Hematopoietic multipotent progenitor cell treated with erythropoietin and hydrocortisone succinate and interleukin-3 and kit ligand, for 4 days (in vitro differentiated cells): ENCODE measurements around the gene PRSS12.
A peak's percentile ranks its signal among the peaks of the same experiment; 100 is the strongest.

Experiments used
- DNase-seq: peaks from one replicate; pipeline ENCODE4 v3.0.0-alpha.2; 2015

Gene PRSS12

DNA sequence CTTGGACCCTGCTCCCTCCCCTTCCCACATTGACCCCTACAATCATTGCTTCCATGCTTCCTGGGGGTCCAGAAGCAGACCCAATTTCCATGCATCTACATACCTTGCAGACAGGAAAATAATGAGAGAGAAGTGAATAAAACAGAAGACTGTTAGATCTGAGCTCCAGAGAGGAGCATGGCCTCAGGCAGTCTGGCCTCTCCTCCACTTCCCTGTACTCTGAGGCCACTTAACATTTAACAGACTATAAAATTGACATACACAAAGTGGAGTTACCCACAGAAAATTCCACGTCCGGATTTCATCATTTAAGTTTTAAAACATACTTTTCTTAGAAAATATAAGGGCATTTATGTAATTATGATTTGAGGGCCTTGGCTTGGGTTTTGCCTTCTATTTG lies 2.1 kb upstream of the PRSS12 start:
- DNase-seq, result no peak

DNA sequence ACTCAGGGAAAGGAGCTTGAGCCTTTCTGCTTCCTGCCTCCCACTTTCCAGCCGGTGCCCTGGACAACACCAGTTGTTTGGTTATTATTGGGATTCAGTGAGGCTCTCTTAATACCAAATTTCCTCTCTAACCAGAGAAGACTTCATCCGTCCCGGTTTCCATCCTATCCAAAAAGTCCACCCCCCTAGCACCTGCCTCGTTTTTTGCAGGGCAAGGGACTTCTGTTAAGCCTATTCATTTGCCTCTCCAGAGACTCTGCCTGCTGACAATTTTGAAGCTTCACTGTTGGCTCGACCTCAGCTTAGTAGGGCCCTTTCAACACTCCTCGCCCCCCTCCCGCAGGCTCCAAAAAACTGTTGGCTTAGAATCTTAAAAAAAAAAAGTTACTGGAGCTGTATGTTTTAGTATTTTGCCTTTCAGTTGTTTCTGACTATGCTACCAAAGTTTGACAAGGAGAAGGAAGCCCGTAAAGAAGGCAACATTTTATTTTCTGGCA lies 779 bp upstream of the PRSS12 start:
- no peak for DNase-seq

DNA sequence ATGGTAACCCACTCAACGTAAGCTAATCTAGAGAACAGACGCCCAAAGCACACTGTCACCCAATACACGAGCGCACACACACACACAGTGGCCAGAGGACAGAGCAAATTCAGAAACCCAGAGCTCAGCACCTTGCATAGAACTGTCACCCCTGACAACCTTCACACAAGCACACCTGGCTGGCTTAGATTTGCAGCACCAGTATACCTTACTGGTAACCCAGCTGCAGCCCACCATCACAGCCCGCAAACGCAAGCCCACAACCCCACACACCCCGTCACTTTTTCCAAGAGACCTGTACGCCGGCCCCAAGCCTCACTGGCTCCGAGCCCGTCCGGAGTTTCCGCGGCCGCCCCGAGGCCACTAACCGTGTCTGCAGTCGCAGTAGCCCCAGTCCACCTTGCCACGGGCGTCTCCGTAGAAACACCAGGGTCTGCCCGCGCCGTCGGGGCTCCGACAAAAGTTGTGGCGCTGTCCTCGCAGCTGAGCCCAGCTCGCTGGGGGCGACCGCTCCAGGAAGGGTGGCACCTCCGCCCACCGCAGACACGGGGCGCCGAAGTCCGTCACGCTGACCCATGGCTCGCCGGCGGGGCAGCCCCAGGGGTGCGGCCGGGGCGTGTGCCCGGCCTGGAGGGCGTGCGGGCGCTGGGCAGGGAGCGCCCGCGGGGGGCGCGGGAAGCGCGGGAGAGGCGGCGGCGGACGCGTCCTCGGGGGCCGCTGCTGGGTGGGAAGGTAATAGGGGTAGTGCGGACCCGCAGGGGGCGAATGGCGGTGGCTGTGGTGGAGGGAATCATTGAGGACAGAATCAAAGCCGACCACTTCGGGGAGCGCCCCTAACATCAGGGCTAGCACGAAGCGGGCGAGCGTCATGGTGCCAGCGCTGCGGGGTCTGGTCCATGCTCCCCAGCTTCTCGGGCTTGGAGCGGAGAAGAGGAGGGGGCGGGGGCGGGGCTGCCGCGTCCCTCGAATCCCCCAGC lies 664 bp downstream of the PRSS12 start:
- peak; percentile 26 for DNase-seq

DNA sequence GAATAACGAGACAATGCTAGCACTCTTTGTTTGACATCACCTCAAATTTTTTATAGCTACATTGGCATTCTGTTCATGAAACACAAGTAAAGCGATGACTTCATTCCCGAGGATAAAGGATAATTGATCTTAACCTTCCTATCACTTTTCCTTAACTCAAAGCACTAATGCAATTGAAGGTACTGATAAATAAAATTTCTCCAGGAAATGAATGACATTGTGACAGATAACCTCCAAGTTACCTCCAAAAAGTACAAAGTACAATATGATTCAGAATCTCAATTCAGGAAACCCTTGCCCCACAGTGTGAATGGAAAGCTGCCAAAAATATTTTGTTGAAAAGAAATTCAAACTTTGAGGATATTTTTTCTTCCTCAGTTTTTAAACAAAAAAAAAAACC lies 1.8 kb downstream of the PRSS12 start:
- DNase-seq, result no peak

DNA sequence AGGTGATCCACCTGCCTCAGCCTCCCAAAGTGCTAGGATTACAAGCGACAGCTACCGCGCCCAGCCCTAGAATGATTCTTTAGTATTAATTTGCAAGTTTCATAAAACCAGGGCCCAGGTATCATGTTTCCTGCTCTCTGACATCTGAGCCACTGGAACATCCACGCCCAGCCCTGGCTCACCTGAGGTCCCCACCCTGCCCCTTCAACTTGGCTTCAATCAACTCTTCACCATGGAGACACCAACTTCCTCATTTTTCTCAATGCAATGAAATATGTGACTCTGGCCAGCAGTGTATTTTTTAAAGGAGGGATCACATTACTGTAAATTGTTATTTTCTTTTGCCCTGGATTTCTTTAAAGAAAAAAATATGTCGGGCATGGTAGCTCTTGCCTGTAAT lies 3.9 kb downstream of the PRSS12 start:
- peak; percentile 33 for DNase-seq

DNA sequence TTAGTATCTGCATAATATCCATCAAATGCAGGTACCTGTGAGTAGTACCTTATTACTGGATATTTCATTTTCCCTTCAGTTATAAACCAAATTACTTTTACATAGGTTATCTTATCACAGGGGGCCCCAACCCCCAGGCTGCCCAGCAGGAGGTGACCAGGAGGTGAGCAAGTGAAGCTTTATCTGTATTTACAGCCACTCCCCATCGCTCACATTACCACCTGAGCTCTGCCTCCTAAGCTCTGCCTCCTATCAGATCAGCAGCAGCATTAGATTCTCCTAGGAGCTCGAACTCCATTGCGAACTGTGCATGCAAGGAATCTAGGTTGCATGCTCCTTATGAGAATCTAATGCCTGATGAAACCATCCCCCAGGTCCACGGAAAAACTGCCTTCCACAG lies 6.3 kb downstream of the PRSS12 start:
- no peak for DNase-seq

DNA sequence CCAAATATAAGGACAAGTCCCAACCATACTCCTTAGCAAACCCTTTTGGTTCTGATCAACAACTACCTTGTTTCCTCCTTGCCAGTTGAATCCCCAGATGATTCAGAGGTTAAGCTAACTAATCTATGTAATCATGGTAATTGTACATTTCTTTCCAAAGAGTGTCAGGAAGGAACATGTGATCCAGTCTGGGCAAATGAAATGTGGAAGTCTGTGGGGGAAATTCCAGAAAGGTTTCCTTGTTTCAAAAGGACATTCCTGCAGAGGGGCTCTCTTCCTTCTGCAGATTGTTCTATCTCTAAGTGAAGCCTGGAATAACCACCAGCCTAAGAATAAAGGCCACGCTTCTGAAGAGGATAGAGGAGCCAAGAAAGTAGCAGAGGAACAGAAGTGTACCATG lies 7.0 kb downstream of the PRSS12 start:
- DNase-seq, result no peak

DNA sequence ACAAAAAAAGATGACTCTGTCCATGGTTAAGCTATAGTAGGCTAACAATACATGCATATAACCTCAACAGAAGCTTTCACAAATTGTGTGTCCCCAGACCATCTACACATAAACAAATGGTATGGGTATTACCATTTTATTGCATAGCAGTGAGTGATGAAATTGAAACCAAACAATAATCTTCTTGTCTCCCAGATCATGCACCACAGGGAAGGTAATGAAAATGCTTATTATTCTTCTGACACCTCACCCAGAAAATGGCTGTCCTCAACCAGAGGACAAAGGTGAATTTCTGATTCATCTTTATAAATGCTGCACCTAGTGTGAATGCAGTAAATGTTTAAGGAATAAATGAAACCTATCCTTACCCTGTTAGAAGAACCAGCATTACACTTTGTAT lies 8.0 kb downstream of the PRSS12 start:
- DNase-seq, result no peak

DNA sequence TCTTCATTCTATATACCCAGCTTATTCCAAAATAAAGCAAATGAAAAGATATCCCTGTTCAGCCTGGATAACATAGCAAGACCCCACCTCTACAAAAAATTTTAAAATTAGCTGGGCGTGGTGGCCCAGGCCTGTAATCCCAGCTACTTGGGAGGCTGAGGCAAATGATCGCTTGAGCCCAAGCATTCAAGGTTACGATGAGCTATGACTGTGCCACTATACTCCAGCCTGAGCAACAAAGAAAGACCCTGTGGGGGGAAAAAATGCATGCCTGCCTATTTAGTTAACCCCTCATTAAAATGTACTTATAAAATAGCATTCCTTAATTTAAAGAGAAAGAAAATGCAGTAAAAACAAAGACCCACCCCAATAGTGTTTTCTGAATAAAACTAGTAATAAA lies 9.3 kb downstream of the PRSS12 start:
- DNase-seq, result no peak

DNA sequence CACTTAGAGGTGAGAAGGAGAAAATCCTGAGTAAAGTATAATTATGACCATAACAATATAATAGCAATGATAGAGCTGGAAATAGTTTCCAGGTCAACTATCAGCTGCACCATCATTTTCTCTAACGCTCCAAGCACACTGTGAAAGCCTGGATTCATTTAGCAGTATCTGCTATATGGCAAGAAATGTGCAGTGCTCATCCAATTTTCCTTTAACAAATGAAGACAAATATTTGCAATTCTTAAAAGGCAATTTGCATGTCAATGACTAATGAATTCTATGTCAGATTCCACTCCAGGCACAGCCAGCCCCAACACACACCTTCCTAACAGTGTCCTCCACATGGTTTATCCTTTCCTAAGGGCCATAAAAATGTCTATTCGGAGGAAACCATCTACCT lies 12.7 kb downstream of the PRSS12 start:
- DNase-seq, result no peak

DNA sequence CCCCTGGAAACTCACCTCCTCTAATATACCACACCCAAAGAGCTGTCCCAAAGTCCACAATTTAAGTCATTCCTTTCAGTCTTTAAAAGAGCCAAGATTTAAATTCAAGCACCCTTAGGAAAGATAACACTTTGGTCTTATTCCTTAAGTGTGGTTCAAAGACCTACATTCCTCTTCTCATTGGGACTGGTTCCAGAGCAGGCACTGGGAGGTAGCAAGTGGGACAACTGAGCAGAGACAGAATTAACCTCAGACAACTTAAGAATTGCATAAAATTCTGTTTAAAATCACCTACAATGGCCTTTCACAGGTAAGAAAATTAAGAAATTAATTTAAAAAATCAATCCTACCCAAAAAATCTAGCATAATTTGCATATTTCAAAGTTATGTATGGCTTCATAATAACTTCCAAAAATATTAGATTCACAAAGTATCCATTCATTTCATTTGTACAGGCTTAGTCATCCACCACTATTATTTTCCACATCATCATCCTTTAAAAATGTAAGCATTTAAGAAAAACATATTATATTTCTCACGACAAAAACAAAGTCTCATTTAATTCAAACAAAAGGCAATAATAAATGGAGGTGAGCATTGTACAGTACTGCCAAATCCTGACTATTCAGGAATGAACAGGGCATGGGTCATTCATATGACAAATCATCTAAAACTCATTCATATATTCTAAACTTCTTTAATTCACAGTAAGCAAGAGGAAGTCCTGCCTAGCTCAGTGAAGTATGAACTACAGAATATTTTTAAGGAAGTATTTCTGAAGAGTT lies 13.6 kb downstream of the PRSS12 start:
- DNase-seq, result no peak

DNA sequence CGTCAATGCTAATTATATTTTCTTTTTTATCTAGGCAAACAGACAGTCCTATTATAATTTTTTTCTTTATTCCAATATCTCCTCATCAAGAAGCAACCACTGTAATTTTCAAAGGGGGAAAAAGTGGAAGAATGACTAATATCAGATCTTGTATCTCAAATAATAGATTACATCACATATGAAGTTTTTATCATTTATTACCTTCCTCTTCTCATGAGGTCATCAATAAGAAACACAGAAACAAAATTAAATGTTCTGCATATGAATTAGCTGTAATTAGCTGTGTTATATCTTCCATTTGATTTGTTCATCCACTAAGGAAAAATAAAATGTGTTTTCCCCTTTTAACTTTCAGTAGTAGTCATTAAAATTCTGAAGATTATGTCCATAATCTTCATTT lies 14.3 kb downstream of the PRSS12 start:
- DNase-seq, result no peak

DNA sequence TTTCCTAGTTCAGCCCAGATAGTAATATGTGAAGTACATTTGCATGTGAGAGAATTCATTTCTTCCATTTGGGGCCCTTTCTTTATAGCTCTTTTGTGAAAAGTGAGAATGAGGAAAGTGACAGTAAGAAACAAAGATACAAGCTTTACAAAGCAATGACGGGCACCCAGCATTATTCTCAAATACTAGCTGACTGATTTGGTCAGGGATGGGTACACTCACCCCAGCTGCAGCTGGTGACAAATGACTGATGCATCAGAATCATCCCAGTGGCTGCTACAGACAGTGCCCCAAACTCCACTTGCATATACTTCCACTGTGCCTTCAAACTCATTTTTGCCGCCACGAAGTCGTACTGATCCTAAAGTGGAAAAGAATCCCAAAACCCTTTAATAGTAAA lies 14.8 kb downstream of the PRSS12 start:
- no peak for DNase-seq

DNA sequence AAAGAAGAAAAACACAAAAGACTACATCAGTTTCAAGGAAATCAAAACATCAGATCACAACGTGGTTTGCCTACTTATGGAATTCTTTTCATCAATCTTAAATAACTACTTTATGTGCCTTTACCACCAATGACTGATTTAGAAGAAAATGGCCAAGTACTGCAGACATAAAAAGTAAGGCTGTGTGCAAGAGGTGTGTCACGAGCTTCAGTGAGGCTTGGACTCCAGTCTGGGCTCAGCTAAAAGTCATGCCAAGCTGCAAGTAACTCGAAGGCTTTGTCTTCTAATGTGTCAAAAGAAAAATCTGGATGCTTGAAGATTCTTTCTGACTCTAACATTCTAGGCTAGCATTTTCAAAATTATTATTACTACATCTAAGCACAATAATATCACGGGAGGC lies 17.0 kb downstream of the PRSS12 start:
- DNase-seq, result no peak

DNA sequence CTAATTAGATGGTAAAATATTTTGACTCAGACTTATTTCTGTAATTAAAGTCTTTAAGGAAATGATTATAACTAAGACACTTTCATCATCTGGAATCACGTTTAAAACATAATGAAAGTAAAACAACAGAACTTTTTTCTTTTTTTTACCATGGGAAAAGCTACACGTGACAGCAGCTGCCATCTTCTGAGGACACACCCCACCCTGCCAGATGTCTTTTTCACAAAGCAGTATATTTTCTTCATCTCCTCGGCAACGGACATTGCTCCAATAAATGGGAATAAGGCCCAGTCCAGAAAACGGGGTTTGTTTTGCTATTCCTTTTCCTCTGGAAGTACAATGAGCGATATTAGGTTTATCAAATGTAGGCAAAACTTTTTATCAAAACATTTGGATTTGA lies 17.5 kb downstream of the PRSS12 start:
- DNase-seq, result no peak

DNA sequence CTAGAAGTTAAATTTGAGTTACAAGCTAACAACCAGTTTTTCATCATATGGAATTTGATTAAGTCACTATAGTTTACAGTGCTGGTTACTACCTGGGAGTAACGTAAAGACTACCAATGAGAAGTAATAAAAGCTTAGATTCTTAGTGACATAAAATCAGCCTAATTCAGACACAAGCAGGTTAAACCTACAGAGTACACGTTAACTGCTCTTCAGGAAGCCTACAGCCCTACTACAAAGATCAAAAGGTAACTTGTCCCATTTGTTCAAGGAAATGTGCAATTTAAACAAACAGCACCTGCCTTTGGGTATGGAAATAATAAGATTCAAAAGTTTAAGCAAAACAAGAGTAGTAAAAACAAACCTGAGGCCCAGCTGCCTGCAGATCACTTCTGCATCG lies 21.5 kb downstream of the PRSS12 start:
- no peak for DNase-seq

DNA sequence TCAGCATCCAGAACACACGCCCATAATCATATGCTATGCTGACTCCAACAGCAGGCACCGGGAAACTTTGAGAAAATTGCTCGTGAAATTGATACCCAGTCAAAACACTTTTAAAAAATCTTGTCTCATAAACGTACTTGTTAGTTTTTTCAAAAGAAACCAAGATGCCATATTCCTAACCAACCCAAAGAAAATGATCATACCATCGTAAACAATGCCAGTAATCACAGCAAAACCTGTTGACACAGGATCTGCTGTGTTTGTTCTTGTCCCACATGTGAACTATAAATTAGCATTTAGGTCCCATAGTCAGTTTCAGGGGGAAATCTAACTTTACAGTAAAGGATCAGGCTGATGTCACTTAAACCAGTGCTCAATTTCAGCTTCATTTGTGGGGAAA lies 23.0 kb downstream of the PRSS12 start:
- DNase-seq, result no peak

DNA sequence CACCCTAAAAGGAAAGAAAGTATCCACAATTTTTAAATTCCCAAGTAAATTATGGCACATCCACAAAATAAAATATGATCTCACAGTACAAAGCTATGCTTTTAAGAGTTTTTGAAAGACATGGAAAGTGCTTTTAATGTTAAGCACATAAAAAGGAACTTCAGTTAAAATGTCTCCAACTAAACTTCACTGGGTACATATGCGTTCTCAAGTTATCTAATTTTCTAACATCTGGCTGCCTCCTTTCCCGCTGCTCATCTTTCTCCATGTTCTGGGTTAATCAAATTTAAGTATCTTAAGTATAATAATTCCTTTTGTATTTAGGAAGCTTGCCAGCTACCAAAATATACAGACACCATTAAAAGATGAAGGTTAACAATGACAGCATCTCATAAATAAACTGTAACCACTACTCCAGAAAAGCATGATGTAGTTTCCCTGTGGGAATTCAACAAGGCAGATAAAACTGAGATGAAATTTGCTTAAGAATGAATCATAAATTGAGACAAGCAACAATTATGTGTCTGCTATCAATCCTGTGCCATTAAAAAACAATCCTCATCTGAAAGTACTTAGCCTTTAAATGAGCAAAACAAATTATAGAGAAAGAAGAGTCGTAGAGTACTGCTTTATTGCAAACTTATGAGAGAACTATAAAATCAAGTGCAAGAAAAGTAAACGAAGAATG lies 25.1 kb downstream of the PRSS12 start:
- no peak for DNase-seq

DNA sequence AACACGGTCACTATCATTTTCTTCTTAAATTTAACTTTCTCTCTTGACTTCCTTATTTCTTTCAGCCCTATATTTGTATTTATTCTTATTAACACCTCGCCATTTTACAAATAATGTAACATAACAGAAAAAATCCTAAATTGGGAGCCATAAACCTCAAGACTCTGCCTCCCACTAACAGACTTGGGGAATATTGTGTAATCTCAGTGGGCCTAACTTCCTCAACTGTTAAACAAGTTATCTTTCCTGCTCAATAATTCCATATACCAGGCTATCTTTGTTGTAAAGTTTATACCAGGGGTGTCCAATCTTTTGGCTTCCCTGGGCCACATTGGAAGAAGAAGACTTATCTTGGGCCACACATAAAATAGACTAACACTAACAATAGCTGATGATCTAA lies 26.2 kb downstream of the PRSS12 start:
- peak; percentile 12 for DNase-seq

DNA sequence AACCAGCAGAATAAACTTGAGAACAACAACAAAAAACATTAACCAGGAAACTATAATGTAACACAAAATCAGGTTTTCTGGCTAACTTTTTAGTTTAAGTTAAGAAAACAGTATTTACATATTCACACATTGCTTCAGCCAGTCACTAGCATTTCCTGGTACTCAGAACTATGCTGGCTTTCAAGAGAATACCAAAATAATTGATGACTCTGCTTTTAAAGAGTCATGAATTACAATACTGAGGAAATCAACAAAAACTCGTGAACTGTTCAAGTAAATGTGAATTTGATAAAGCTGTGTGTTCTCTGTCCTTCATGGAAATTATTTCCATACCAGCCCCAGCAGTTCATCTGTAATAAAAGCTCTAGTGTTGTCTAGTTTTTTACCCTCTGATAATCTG lies 27.4 kb downstream of the PRSS12 start:
- no peak for DNase-seq

DNA sequence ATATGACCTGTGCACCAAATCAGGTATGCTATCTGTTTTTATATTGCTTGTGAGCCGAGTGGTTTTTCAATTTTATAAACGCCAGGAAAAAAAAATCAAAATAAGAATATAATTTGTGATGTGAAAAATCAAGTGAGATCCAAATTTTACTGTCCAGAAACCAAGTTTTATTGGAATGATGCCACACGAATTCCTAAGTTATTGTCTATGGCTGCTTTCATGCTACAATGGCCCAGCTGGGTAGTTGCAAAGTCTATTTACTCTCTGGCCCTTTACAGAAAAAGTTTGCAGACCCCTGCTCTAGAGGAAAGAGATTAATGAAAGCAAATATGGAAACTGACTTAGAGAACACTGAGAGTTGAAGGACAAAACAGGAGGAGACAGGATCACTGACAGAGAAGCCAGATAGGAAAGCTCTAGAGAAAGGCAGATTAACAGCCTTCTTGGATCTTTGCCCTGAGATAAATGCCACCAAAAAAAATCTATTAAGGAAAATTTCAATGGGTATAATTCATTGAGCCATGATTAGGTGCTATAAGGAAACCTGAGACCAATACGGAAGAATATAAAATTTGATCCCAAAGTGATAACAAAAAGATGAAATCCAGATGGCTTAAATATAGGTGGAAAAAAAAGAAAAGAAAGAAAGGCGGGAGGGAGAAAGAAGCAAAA lies 29.8 kb downstream of the PRSS12 start:
- no peak for DNase-seq

DNA sequence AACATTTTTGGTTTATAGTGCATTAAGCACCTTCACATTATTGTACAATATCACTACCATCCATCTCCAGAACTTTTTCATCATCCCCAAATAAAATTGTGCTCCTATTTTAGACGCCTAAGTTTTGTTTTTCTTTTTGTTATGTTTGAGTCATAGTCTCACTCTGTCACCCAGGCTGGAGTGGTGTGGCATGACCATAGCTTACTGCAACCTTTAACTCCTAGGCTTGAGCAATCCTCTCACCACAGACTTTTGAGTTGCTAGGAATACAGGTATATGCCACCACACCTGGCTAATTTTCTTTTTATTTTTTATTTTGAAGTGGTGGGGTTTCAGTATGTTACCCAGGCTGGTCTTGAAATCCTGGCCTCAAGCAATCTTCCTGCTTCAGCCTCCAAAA lies 33.9 kb downstream of the PRSS12 start:
- DNase-seq, result no peak

DNA sequence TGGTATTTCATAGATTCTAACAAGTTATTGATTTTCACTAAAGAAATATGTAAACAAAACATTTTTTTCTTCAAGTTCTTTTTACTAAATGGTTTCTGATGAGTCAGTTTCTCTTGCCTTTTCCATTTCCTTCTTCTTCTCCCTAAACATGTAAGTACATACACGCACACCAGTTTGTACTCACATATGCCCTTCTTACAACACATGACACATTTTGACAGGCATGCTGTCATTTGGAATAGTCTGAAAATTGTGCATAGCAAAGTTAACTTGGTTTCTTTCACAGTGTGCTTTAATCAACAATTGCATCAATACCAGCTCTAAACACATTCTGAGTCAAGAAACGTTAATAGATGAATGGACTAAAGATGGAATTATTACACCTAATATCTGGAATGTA lies 35.1 kb downstream of the PRSS12 start:
- DNase-seq, result no peak
